Measurements from ENCODE around the gene JAZF1. TPM values are rescaled to one million over a fixed set of nuclear protein-coding genes. Genes with fewer than 3 reads are reported as not detected.

The JAZF1 gene
- total RNA-seq, 1 donor from 2014 or later = 29.4 TPM

DNA sequence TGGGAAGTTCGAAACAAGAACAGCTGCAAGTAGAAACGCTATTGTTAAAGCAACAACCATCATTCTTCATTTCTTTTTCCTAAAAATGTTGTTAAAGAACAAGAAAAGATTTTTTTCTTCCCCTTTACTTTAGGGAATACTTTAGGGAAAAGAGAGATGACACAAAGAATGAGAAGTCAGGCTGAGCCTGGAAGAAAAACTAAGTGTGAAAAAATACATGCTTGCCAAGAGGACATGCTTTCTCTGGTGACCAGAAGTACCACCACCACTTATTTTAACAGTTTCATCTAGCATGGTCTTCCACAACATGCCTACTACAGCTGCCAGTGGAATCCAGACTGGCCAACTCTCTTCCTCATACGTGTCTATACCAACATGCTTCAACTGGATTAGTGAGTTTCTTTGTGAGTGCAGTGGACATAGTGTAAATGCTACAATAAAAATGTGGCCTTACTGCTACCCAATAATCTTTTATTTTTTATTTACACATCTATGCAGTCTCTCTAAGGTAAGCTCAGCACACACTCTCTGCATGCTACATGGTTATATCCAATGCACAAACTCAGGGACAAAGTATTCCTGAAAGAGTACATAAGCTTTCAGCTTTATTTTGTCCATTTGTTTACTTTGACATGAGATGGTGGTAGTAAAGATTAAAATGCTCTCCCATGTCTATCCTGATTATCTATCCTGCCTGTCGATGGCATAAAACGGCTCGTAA is 244.4 kb downstream of the JAZF1 start:
- intact Hi-C loops (cut with micrococcal nuclease) = no loop called here

DNA sequence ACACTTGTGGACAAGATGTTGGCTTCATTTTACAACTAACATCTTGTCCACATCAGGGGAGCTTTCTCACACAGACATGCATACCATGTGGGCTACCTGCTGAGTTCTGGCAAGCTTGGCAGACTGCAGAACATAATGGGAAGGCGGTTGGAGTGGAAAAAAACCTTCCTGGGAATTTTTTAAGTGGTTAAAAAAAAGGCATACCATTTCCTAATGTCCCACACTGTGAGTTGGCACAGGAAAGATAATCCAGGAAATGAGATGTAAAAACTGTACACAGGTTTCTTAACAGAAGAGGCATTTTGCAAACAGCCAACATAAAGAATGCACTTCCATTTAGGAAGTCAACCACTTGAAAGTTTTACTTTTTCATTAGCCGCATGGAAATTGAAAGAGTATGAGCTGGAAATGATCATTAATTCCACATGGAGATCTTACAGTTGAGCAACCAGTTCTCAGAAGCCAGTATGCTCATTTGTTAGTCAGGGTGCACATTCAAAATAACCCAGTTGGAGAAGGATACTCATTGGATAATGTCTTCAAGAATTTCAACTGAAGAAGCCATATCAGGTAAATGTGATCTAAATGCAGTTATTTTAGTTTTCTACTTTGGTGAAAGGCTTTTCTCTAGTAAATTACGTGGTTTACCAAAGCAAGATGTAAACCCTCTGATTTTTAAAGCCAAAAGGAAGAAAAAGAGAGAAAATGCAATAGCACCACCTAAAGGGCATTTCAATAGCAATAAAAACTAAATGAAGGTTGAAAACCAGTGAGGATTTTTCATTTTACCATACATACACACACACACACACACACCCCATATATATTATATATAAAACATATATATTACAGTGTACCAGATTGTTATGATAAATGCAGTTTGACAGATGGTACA is 246.7 kb downstream of the JAZF1 start:
- Histone ChIP-seq H3K27me3 (ENCODE audit: low read depth) (no peaks in the 10 kb centered on the region), H3K27ac (replicated peaks) (no peak overlapping the region), H3K4me1 (peaks cover 6% of the 10 kb centered on the region), H3K36me3 (no peaks in the 10 kb centered on the region), H3K9me3 (replicated peaks) (no peaks in the 10 kb centered on the region), H3K4me3 (no peak overlapping the region)
- intact Hi-C loops (cut with micrococcal nuclease) = no loop called here
- no peak for DNase-seq
- TF ChIP-seq, protein P1, sequence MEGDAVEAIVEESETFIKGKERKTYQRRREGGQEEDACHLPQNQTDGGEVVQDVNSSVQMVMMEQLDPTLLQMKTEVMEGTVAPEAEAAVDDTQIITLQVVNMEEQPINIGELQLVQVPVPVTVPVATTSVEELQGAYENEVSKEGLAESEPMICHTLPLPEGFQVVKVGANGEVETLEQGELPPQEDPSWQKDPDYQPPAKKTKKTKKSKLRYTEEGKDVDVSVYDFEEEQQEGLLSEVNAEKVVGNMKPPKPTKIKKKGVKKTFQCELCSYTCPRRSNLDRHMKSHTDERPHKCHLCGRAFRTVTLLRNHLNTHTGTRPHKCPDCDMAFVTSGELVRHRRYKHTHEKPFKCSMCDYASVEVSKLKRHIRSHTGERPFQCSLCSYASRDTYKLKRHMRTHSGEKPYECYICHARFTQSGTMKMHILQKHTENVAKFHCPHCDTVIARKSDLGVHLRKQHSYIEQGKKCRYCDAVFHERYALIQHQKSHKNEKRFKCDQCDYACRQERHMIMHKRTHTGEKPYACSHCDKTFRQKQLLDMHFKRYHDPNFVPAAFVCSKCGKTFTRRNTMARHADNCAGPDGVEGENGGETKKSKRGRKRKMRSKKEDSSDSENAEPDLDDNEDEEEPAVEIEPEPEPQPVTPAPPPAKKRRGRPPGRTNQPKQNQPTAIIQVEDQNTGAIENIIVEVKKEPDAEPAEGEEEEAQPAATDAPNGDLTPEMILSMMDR (IDR thresholded peaks at IDR 0.05; ENCODE audit: borderline replicate concordance) = peak; percentile 31

More for the DNA sequence above, 244.4 kb downstream of the JAZF1 start:
- TF ChIP-seq, protein P1 (IDR thresholded peaks at IDR 0.05; ENCODE audit: borderline replicate concordance) = no peak
- H3K4me1 ChIP-seq = peaks cover 20% of the 10 kb centered on the region
- no peaks in the 10 kb centered on the region for H3K27me3 ChIP-seq (ENCODE audit: low read depth)
- H3K36me3 ChIP-seq = no peaks in the 10 kb centered on the region
- DNase-seq = no peak
- H3K27ac ChIP-seq (replicated peaks) = no peak overlapping the region
- H3K9me3 ChIP-seq (replicated peaks) = no peaks in the 10 kb centered on the region
- H3K4me3 ChIP-seq = no peak overlapping the region

DNA sequence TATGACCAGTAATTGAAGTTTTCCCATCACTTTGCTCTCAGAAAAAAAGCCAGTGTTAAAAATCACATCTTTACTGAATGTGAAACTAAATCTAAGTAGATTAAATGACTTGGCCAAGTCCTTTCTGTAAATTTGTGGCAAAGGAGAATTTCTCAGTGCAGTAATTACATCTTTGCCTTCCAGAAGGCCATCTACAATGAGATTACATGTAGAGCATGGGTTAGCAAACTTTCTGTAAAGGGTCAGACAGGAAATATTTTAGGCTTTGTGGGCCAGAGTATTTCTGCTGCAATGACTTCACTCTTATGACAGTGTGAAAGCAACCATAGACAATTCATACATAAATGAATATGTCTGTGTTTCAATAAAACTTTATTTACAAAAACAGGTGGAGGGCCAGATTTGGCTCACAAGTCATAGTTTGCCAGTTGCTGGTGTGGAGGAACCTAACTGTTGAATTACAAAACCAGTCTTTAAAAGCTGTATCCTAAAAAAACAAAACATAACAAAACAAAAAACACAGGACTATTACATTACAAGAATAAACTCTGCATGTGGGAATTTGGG is 249.6 kb downstream of the JAZF1 start:
- Histone ChIP-seq H3K4me3 (no peak overlapping the region), H3K4me1 (peaks cover 1% of the 10 kb centered on the region), H3K27ac (replicated peaks) (no peak overlapping the region), H3K27me3 (ENCODE audit: low read depth) (no peaks in the 10 kb centered on the region), H3K9me3 (replicated peaks) (no peaks in the 10 kb centered on the region), H3K36me3 (no peaks in the 10 kb centered on the region)
- TF ChIP-seq, protein P1 (IDR thresholded peaks at IDR 0.05; ENCODE audit: borderline replicate concordance) = no peak
- no peak for DNase-seq
- intact Hi-C loops (cut with micrococcal nuclease) = no loop called here

DNA sequence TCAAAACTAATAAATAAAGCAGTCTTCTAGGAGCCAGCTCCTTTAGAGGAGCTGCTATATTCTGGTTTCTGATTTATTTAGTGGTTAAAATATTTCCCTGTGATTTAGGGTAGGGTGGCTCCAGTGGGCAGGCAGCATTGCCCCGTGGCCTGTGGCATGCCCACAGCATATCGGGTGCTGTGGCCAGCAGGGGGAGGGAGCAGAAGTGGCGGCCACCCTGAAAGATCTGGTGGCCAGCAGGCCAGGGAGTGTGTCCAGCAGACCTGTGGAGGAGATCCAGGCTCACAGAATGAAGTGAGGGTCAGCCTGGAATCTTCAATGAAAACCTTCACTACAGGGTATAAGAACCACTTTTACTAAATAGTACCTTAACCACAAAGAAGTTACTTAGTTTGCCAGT is 251.5 kb downstream of the JAZF1 start:
- peaks cover under 1% of the 10 kb centered on the region for H3K4me1 ChIP-seq
- H3K36me3 ChIP-seq = no peaks in the 10 kb centered on the region
- H3K9me3 ChIP-seq (replicated peaks) = no peaks in the 10 kb centered on the region
- H3K27ac ChIP-seq (replicated peaks) = no peak overlapping the region
- TF ChIP-seq, protein P1 (IDR thresholded peaks at IDR 0.05; ENCODE audit: borderline replicate concordance) = no peak
- no peak for DNase-seq
- intact Hi-C loops (cut with micrococcal nuclease) = no loop called here
- H3K4me3 ChIP-seq = no peak overlapping the region
- H3K27me3 ChIP-seq (ENCODE audit: low read depth) = no peaks in the 10 kb centered on the region

DNA sequence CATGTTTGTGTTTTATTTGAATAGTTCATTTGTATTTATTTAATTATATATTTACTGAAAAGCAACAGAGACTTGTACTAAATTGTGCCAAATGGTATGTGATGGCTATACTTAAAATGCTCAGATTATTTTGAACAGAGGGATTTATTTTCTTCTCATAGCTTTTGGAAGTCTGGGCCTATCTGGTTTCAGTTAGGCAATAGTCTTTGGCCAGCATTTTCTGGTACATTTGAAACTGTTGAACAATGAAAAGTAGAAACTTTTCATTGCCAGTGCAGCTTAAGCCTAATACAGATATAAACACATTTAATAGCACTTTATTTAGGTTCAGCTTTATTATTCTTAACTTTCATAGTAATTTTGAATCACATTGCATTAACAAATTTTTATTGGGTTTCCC is 252.6 kb downstream of the JAZF1 start:
- Histone ChIP-seq H3K4me3 (no peak overlapping the region), H3K27ac (replicated peaks) (no peak overlapping the region), H3K27me3 (ENCODE audit: low read depth) (no peaks in the 10 kb centered on the region), H3K9me3 (replicated peaks) (no peaks in the 10 kb centered on the region), H3K4me1 (peaks cover 12% of the 10 kb centered on the region), H3K36me3 (no peaks in the 10 kb centered on the region)
- TF ChIP-seq, protein P1 (IDR thresholded peaks at IDR 0.05; ENCODE audit: borderline replicate concordance) = no peak
- intact Hi-C loops (cut with micrococcal nuclease) = no loop called here
- no peak for DNase-seq

All from left ventricle myocardium inferior (tissue), 1 donor.